PC-3 (cell line): Measurements from ENCODE around the gene DIAPH2. TPM values are rescaled to one million over a fixed set of nuclear protein-coding genes. Genes with fewer than 3 reads are reported as not detected.

Experiments
- ATAC-seq: fragments of 200-7000 bp; cut with Tn5 transposase; 2 replicates; pipeline ENCODE4 v1.9.1; 2020; ENCODE audit warnings: mild to moderate bottlenecking, moderate library complexity
- BruUV-seq: library from RNA; stranded (reverse); fragments of 400-500 nt; replicated peaks from 2 replicates; lab custom pipeline; 2021; lab: Mats Ljungman, UMichigan
- CTCF ChIA-PET: fragments of 300-600 bp; sonication (Branson Sonifier 250); formaldehyde crosslinking; loops from one replicate; lab custom pipeline; 2022; ENCODE audit warnings: antibody characterized with exemption; lab: Charles Lee
- POLR2A ChIA-PET: fragments of 300-600 bp; sonication (Branson Sonifier 250); formaldehyde crosslinking; loops from one replicate; lab custom pipeline; 2022; ENCODE audit warnings: antibody characterized with exemption; ENCODE audit not compliant: unreplicated experiment; lab: Charles Lee
- DNase-seq: peaks from one replicate; pipeline ENCODE4 v3.0.0-alpha.2; 2015
- H2AFZ ChIP-seq: fragments of 300-600 bp; sonication (generic); 2 replicates; pipeline ENCODE4 v1.6.0; 2016; ENCODE audit warnings: antibody characterized with exemption, low read length
- H3F3A ChIP-seq: fragments of 300-600 bp; sonication (generic); one replicate; pipeline ENCODE4 v1.6.0; 2017; ENCODE audit warnings: antibody characterized with exemption, low read length, control low read depth, mild to moderate bottlenecking; ENCODE audit not compliant: unreplicated experiment
- H3K27ac ChIP-seq: fragments of 300-600 bp; sonication (generic); 2 replicates; pipeline ENCODE4 v1.5.1; 2016; ENCODE audit warnings: mild to moderate bottlenecking, low read length
- H3K27me3 ChIP-seq: fragments of 300-600 bp; sonication (generic); 2 replicates; pipeline ENCODE4 v1.6.1; 2016; ENCODE audit warnings: low read length, mixed read lengths
- H3K36me3 ChIP-seq: fragments of 300-600 bp; sonication (generic); 2 replicates; pipeline ENCODE4 v1.6.1; 2016; ENCODE audit warnings: low read depth, mixed run types, low read length, mixed read lengths
- H3K4me1 ChIP-seq: fragments of 300-600 bp; sonication (generic); 2 replicates; pipeline ENCODE4 v1.5.1; 2016; ENCODE audit warnings: low read length; ENCODE audit not compliant: insufficient read depth
- H3K4me2 ChIP-seq: fragments of 300-600 bp; sonication (generic); 2 replicates; pipeline ENCODE4 v1.6.0; 2016; ENCODE audit warnings: low read length
- H3K4me3 ChIP-seq: fragments of 300-600 bp; sonication (generic); 2 replicates; pipeline ENCODE4 v1.5.1; 2016; ENCODE audit warnings: mild to moderate bottlenecking, low read length, mixed read lengths
- H3K79me2 ChIP-seq: fragments of 300-600 bp; sonication (generic); 2 replicates; pipeline ENCODE4 v1.6.1; 2017; ENCODE audit warnings: low read length, mixed read lengths
- H3K9ac ChIP-seq: fragments of 300-600 bp; sonication (generic); 2 replicates; pipeline ENCODE4 v1.6.0; 2016; ENCODE audit warnings: mild to moderate bottlenecking, low read length
- H3K9me2 ChIP-seq: fragments of 300-600 bp; sonication (generic); replicated peaks from 2 replicates; pipeline ENCODE4 v1.6.1; 2016; ENCODE audit warnings: mixed run types, low read length, mixed read lengths
- H3K9me3 ChIP-seq: fragments of 300-600 bp; sonication (generic); 2 replicates; pipeline ENCODE4 v1.6.1; 2016; ENCODE audit warnings: low read length, mixed read lengths
- H4K20me1 ChIP-seq: fragments of 300-600 bp; sonication (generic); 2 replicates; pipeline ENCODE4 v1.6.1; 2016; ENCODE audit warnings: low read length, mixed read lengths
- CTCF ChIP-seq: fragments of 300-600 bp; sonication (generic); conservative IDR thresholded peaks from 2 replicates; pipeline ENCODE4 v1.5.1; 2017; ENCODE audit warnings: antibody characterized with exemption, low read depth, mild to moderate bottlenecking, low read length
- EZH2 ChIP-seq: fragments of 300-600 bp; sonication (generic); IDR thresholded peaks from one replicate; pipeline ENCODE4 v1.6.1; 2017; ENCODE audit warnings: antibody characterized with exemption, mild to moderate bottlenecking, low read length; ENCODE audit not compliant: unreplicated experiment
- EZH2phosphoT487 ChIP-seq: fragments of 300-600 bp; sonication (generic); IDR thresholded peaks from 2 replicates; pipeline ENCODE4 v1.6.1; 2018; ENCODE audit warnings: mild to moderate bottlenecking, antibody characterized with exemption, low read length, borderline replicate concordance
- intact Hi-C: fragments of 100-400 bp; cut with micrococcal nuclease; formaldehyde crosslinking; loops from 2 replicates; pipeline ENCODE4 v1.9.0; 2023
- total RNA-seq: library from RNA; depleted of rRNA; stranded (reverse); fragments of >200 nt; gene quantifications from 2 replicates; pipeline ENCODE4 v1.2.3, GENCODE V29; 2014

The DIAPH2 gene
- total RNA-seq, 1 experiment from 2014 or later: 15.1 TPM

- H3K4me3 ChIP-seq: no peak overlapping the region
- no peak overlapping the region for H3K9ac ChIP-seq
- no peaks in the 10 kb centered on the region for H4K20me1 ChIP-seq
- H3K36me3 ChIP-seq: no peaks in the 10 kb centered on the region
- ATAC-seq (no peak), DNase-seq (no peak)
- no peaks in the 10 kb centered on the region for H3F3A ChIP-seq
- no peaks in the 10 kb centered on the region for H3K9me2 ChIP-seq
- no peak for TF ChIP-seq EZH2phosphoT487
- no peak for TF ChIP-seq EZH2
- TF ChIP-seq CTCF: no peak
- H3K9me3 ChIP-seq: no peaks in the 10 kb centered on the region
- ChIA-PET CTCF (no interaction called here), POLR2A (no interaction called here)
- no peak overlapping the region for H2AFZ ChIP-seq
- H3K79me2 ChIP-seq: no peaks in the 10 kb centered on the region
- no peak overlapping the region for H3K27ac ChIP-seq
- BruUV-seq: no TSS peak
- H3K4me2 ChIP-seq: no peak overlapping the region
- intact Hi-C loops: no loop called here
- H3K27me3 ChIP-seq: no peaks in the 10 kb centered on the region
- no peaks in the 10 kb centered on the region for H3K4me1 ChIP-seq
Measured at GRCh38 chrX:97224148-97224547, 539.5 kb downstream of the DIAPH2 start.

DNA sequence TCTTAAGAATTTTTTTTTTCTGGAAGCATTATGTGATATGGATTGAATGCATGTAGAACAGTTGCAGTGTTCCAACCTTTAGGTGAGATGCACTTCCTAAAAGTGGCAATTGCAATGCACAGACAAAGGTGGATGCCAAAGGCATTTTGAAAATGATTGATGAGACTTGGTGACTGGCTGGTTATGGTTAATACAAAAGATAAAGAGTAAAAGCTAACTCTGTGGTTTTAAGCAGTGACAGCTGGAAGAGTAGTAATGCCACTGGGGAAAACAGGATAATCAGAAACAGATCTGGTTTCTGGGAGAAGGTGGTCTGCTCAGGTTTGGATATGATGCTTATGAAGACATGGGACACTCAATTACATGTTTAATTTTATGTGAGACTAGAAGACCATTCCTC lies 544.7 kb downstream of the DIAPH2 start:
- Histone ChIP-seq H3F3A (no peaks in the 10 kb centered on the region), H3K4me2 (no peak overlapping the region), H3K9me2 (no peaks in the 10 kb centered on the region), H3K27me3 (no peaks in the 10 kb centered on the region), H3K36me3 (no peaks in the 10 kb centered on the region), H3K27ac (no peak overlapping the region), H3K4me1 (no peaks in the 10 kb centered on the region), H4K20me1 (no peaks in the 10 kb centered on the region), H3K4me3 (no peak overlapping the region), H3K9me3 (no peaks in the 10 kb centered on the region), H3K79me2 (no peaks in the 10 kb centered on the region), H3K9ac (no peak overlapping the region), H2AFZ (no peak overlapping the region)
- TF ChIP-seq CTCF (no peak), EZH2phosphoT487 (no peak), EZH2 (no peak)
- DNase-seq: no peak
- no peak for ATAC-seq
- no TSS peak for BruUV-seq
- intact Hi-C loops: no loop called here
- POLR2A ChIA-PET: interaction anchor here (0.7 kb wide), 1 partner anchor 31 kb away, joined by 3 read pairs; no protein-coding TSS in a partner anchor
- CTCF ChIA-PET: no interaction called here

- H3K4me2 ChIP-seq: no peak overlapping the region
- no peak overlapping the region for H2AFZ ChIP-seq
- no peak overlapping the region for H3K27ac ChIP-seq
- no peaks in the 10 kb centered on the region for H3K27me3 ChIP-seq
- no TSS peak for BruUV-seq
- H3K9me2 ChIP-seq: no peaks in the 10 kb centered on the region
- no peaks in the 10 kb centered on the region for H3F3A ChIP-seq
- no peak for TF ChIP-seq EZH2phosphoT487
- TF ChIP-seq CTCF: no peak
- TF ChIP-seq EZH2: no peak
- no peak for ATAC-seq
- DNase-seq: no peak
- intact Hi-C loops: no loop called here
- no peaks in the 10 kb centered on the region for H4K20me1 ChIP-seq
- no peaks in the 10 kb centered on the region for H3K4me1 ChIP-seq
- no peak overlapping the region for H3K4me3 ChIP-seq
- POLR2A ChIA-PET: no interaction called here
- H3K9me3 ChIP-seq: no peaks in the 10 kb centered on the region
- no peak overlapping the region for H3K9ac ChIP-seq
- CTCF ChIA-PET: no interaction called here
- H3K79me2 ChIP-seq: no peaks in the 10 kb centered on the region
- no peaks in the 10 kb centered on the region for H3K36me3 ChIP-seq
Measured at GRCh38 chrX:97230948-97231347, 546.3 kb downstream of the DIAPH2 start.
